SKM-1 (cell line): ENCODE results near the gene CD2.

Experiments
- DNase-seq: peaks from one replicate; lab custom pipeline; 2025; ENCODE audit not compliant: unreplicated experiment; lab: John Stamatoyannopoulos, UW

The CD2 gene

GRCh38 chr1:116775116-116775752 lies 21.0 kb downstream of the CD2 start:
- no peak for DNase-seq

GRCh38 chr1:116777831-116778830 lies 23.9 kb downstream of the CD2 start:
- no peak for DNase-seq

- no peak for DNase-seq
Observed at GRCh38 chr1:116781034-116781433, 26.8 kb downstream of the CD2 start.

DNA sequence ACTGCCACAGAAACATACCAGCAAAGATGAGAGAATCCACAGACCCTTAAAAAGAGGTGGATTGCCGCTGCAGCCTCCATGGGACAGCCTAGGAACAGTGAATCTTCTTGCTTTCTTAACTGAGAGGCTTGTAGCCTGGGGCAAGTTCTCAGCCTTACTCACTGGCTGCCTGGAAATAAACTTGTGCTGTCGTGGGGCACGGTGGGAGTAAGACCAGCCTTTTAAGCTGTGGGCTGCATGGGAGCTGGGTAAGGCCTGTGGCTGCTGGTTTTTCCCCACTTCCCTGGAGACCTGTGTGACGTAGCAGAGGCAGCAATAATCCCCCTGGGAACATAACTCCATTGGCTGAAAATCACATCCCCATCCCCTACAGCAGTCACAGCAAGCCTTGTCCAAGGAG lies 30.8 kb downstream of the CD2 start:
- DNase-seq, result no peak

GRCh38 chr1:116786049-116786448 lies 31.8 kb downstream of the CD2 start:
- no peak for DNase-seq

- no peak for DNase-seq
Observed at GRCh38 chr1:116791727-116792126, 37.5 kb downstream of the CD2 start.

DNA sequence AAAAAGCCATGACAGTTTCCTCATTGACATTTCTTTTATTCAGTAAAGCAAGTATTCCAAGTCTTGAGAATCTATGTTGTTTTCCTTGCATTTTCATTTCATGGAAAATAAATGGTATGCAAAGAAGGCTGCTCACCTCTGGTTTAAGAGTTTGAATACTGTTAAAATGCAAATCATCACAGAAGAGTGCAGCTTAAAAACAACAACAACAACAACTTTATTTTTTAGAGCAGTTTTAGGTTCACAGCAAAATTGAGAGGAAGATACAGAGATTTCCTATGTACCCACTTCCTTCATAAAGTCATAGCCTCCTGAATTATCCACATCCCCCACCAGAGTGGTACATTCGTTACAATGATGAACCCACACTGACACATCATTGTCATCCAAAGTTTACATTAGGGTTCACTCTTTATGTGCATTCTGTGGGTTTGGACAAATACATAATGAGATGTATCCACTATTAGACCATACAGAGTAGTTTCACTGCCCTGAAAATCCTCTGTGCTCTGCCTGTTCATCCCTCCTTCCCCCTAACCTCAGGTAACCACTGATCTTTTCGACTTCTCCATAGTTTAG lies 39.2 kb downstream of the CD2 start:
- DNase-seq, result no peak

GRCh38 chr1:116794371-116794770 lies 40.1 kb downstream of the CD2 start:
- no peak for DNase-seq

- DNase-seq, result peak; percentile 34
Observed at GRCh38 chr1:116794804-116795481, 40.7 kb downstream of the CD2 start.

DNA sequence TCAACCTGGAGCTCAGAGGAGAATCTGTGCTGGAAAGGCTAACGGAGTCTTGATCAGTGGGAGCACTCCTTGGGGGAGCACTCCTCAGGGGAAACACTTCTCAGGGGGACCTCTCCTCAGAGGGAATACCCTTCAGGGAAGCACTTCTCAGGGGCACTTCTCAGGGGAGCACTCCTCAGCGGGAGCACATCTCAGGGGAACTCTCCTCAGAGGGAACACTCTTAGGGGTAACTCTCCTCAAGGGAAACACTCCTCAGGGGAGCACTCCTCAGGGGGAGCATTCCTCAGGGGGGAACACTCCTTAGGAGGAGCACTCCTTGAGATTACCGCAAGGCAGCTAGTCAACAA lies 41.2 kb downstream of the CD2 start:
- no peak for DNase-seq

GRCh38 chr1:116804736-116805135 lies 50.5 kb downstream of the CD2 start:
- DNase-seq, result no peak

- DNase-seq, result no peak
Observed at GRCh38 chr1:116805398-116805797, 51.2 kb downstream of the CD2 start.

DNA sequence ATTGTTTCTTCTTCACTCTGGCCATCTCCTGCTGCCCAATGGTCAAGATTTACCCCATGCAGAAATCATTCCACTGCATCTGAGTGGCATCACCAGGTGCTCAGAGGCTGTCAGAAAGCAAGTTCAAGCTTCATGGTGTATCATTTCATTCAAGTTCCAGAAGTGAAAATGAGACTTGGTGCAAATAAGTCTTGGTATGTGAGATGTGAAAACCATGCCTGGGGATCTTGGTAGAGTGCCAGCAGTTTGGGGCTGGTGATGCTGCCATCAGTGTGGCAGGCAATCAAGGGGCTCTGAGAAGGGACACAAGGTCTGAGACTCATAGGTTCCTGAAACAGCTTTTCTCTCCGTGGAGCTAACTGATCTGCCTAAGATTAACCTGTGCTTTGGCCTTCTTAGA lies 52.0 kb downstream of the CD2 start:
- DNase-seq, result no peak

DNA sequence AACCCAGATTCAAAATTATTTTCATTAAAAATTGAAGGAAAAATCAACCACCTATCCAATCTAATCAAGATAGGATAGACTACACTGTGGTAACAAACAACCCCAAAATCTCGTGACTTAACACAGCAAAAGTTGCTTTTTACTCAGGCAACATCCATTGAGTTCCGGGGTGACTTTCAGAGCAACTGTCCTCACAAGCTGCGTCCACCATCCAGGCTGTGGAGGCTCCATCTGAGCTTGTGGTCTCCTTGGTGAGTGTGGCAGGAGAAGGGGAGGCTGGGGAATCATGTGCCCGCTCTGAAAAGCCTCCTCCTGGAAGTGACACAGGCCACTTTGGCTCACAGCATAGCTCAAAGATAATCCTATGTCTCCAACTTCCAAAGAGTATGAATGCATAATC lies 52.4 kb downstream of the CD2 start:
- no peak for DNase-seq

GRCh38 chr1:116807394-116808199 lies 53.4 kb downstream of the CD2 start:
- DNase-seq, result no peak

GRCh38 chr1:116808200-116808847 lies 54.1 kb downstream of the CD2 start:
- DNase-seq, result no peak

DNA sequence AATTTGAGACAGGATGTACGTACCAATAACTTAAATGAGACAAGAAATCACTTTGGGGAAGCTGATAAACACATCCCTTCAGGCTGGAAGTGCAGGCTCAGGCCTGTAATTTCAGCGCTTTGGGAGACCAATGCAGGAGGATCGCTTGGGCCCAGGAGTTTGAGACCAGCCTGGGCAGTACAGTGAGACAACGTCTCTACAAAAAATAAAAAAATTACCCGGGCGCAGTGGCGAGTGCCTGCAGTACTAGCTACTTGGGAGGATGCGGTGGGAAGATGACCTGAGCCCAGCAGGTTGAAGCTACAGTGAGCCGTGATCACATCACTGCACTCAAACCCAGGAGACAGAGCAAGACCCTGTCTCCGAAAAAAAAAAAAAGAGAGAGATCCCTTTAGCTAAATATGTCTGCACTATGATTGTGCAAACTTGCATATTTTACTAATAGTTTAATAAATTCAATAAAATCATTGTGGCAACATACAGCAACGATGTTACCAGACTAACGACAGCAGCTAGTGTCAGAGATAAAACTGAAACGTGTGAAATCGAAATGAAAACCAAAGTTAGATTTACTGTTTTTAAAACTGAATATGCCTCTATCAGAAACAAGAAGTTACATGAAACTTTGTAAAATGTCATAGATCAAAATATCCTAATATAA lies 54.7 kb downstream of the CD2 start:
- DNase-seq, result no peak

- no peak for DNase-seq
Observed at GRCh38 chr1:116811321-116811720, 57.1 kb downstream of the CD2 start.

DNA sequence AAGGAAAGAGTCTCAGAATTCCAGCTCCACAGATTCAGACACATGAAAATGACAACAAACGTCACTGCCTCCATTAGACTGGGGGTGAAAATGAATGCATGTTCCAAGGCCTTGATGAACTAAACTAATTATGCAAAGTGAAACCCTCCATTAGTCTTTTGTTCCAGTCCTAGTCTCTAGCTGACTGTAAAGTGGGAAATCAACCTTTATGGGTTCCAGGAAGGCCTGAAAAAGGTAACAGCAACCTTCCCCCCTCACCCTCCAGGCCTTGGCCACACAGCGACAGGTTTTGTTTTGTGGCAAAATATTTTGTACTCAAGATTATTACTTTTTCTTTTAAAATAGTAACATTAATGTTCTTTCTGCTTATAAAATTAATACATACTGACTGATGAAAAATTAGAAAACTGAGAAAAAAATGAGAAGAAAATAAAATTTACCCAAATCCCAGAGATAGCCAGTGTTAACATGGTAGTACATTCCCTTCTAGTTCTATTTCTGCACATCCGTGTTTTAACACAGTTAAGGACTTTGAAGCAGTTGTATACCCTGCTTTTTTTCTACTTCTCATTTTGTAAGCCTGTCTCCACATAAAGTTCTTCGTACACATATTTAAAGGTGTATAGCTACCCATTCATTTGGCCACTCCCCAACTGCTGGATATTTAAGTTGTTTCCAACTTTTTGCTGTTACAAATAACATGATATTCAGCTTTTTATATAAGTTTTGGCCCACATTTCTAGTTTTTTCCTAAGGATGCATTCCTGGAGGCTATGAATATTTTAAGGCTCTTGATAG lies 60.9 kb downstream of the CD2 start:
- no peak for DNase-seq
